ENCODE measurements around the gene BEX4. TPM values are rescaled to one million over a fixed set of nuclear protein-coding genes. Genes with fewer than 3 reads are reported as not detected.

BEX4 gene
- total and polyA plus RNA-seq, 12 donors, result 32.1 to 61.6 (median 44.3) TPM

- peak; percentile 5 to 26 for DNase-seq
- intact Hi-C loops (cut with DNase I), result loop anchor here in 8 of 10 donors (5.0 to 10.0 kb wide), 4 partner anchors 221 to 1759 kb away; no protein-coding TSS in a partner anchor
- ATAC-seq, result peak in 1 of 8 donors; percentile 47
- H3K9me3 ChIP-seq, result no peaks in the 10 kb centered on the region
- peaks cover 0 to 57% (median 0%) of the 10 kb centered on the region in 7 donors for H3K27me3 ChIP-seq
- H3K4me1 ChIP-seq, result no peaks in the 10 kb centered on the region
- TF ChIP-seq, protein P1, sequence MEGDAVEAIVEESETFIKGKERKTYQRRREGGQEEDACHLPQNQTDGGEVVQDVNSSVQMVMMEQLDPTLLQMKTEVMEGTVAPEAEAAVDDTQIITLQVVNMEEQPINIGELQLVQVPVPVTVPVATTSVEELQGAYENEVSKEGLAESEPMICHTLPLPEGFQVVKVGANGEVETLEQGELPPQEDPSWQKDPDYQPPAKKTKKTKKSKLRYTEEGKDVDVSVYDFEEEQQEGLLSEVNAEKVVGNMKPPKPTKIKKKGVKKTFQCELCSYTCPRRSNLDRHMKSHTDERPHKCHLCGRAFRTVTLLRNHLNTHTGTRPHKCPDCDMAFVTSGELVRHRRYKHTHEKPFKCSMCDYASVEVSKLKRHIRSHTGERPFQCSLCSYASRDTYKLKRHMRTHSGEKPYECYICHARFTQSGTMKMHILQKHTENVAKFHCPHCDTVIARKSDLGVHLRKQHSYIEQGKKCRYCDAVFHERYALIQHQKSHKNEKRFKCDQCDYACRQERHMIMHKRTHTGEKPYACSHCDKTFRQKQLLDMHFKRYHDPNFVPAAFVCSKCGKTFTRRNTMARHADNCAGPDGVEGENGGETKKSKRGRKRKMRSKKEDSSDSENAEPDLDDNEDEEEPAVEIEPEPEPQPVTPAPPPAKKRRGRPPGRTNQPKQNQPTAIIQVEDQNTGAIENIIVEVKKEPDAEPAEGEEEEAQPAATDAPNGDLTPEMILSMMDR (IDR thresholded peaks at IDR 0.05), result peak; percentile 34 to 79 (median 69)
- H3K36me3 ChIP-seq, result no peaks in the 10 kb centered on the region
- no peak overlapping the region for H3K27ac ChIP-seq
- H3K4me3 ChIP-seq, result no peak overlapping the region
- whole genome bisulfite sequencing, 2 donors, result 12 to 13% methylated on average over 11 of the region's 11 CpGs
Observed at GRCh38 chrX:103175944-103176753, 38.8 kb upstream of the BEX4 start.

GRCh38 chrX:103177556-103177955 is 37.4 kb upstream of the BEX4 start:
- ATAC-seq (no peak), DNase-seq (no peak)
- Histone ChIP-seq H3K27ac (no peak overlapping the region), H3K36me3 (no peaks in the 10 kb centered on the region), H3K4me3 (no peak overlapping the region), H3K27me3 (peaks cover 0 to 65% (median 0%) of the 10 kb centered on the region in 7 donors), H3K4me1 (no peaks in the 10 kb centered on the region), H3K9me3 (no peaks in the 10 kb centered on the region)
- TF ChIP-seq, protein P1 (IDR thresholded peaks at IDR 0.05), result no peak
- intact Hi-C loops (cut with DNase I), result loop anchor here in 8 of 10 donors (5.0 to 10.0 kb wide), 4 partner anchors 223 to 1760 kb away; no protein-coding TSS in a partner anchor

- intact Hi-C loops (cut with DNase I), result no loop called here
Observed at GRCh38 chrX:103183912-103184311, 31.0 kb upstream of the BEX4 start.

DNA sequence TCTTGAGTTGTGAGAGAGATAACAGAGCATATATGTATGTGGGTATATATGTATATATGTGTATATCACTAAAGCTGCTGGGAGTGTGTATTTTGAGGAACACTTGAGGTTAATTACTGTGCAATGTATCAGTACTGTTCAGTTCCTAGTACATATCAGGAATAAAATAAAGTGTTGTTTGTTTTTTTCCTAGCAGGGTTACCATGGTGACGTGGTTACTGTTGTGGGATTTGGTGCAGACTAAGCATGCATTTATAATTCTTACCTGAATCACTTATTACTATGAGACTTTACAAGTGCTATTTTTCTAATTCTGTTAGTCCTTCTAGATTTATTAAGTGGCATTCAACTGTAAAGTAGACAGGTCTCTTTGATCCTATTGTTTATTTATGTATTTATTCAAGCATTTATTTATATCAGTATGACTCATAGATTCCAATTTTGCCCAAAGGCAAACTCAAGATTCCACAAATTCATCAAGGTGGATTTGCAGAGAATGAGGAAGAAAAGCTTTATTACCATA is 26.9 kb upstream of the BEX4 start:
- Histone ChIP-seq H3K9me3 (no peaks in the 10 kb centered on the region), H3K27ac (no peak overlapping the region), H3K4me3 (no peak overlapping the region), H3K36me3 (no peaks in the 10 kb centered on the region), H3K27me3 (peaks cover 0 to 55% (median 0%) of the 10 kb centered on the region in 7 donors), H3K4me1 (no peaks in the 10 kb centered on the region)
- intact Hi-C loops (cut with DNase I), result no loop called here
- DNase-seq (no peak), ATAC-seq (no peak)
- TF ChIP-seq, protein P1 (IDR thresholded peaks at IDR 0.05), result no peak
- 75 to 82% methylated on average over 1 of the region's 1 CpG for WGBS, 2 donors

More at GRCh38 chrX:103183912-103184311, 31.0 kb upstream of the BEX4 start:
- Histone ChIP-seq H3K27ac (no peak overlapping the region), H3K4me3 (no peak overlapping the region), H3K4me1 (no peaks in the 10 kb centered on the region), H3K27me3 (peaks cover 0 to 61% (median 0%) of the 10 kb centered on the region in 7 donors), H3K36me3 (no peaks in the 10 kb centered on the region), H3K9me3 (no peaks in the 10 kb centered on the region)
- 35 to 37% methylated on average over 9 of the region's 9 CpGs for WGBS, 2 donors
- DNase-seq (no peak), ATAC-seq (no peak)
- TF ChIP-seq, protein P1 (IDR thresholded peaks at IDR 0.05), result no peak

All from heart right ventricle (tissue), 16 donors.